GM21360 (cell line): Measurements from ENCODE around the gene WFIKKN2.
"Not testable (repeated sequence)": the region's sequence is repeated elsewhere in the genome, so short reads cannot be mapped to it uniquely, and the experiment has no call there.

Source experiments
- ATAC-seq: cut with Tn5 transposase; IDR thresholded peaks from one replicate; pipeline ENCODE4 v1.9.1; 2021; ENCODE audit warnings: mild to moderate bottlenecking, moderate library complexity; ENCODE audit not compliant: unreplicated experiment

WFIKKN2 gene

DNA sequence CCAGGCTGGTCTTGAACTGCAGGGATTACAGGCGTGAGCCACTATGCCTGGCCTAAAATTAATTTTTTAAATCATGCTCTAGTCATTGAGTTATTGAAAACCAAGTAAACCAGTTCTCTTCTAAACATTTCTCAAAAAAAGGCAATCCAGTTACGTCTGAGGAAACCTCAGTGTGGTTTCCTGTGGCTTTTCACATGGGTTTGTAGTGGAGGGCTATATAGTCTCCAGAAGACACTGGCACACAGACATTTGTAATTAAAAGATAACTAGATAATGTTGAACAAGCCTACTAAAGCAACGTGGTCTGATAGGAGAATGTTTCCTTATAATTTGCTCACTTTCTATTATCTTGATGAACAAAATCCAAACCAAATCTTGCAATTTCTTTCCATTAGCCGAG, 36.0 kb downstream of the WFIKKN2 start:
- ATAC-seq, result no peak

DNA sequence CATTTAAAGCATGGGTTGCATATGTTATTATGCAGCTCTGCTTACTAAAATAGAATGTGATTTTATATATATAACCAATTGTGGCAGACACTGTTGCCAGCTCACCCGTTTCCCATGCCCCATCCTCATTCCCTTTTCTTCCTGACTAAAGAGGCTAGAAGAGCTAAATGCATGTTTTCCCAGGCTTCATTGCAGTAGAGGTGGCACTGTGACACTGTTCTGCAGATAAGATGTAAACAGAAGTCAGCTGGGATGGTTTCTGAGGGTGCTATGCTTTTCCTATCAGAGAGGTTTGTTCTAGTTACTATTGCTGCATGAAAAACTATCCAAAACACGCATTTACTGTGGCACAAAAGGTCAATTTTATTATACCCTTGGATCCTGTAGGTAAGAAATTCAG, 36.5 kb downstream of the WFIKKN2 start:
- no peak for ATAC-seq

DNA sequence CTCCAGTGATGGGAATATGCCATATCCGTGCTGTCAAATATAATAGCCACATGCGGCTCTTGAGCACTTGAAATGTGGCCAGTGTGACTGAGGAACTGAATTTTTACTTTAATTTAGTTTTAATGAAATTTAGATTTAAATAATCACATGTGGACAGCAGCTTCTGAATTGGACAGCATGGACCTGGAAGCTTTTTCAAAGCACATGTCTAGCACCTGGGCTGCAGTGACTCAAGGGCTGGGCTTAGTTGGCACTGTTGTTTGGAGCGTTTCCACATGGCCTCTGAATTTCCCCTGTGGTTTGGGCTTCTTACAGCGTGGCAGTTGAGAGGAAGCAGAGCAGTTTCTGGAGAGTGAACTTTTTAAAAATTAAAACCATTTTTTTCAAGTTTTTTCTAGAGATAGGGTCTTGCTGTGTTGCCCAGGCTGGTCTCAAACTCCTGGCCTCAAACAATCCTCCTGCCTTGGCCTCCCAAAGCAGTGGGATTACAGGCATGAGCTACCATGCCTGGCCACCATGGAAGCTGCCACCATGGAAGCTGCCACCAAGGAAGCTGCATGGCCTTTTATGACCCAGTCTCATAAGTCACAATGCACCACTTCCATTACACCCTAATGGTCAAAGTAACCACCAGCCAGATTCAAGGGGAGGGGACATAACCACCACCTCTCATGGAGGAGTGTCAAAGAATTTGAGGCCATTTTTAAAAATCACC, 37.5 kb downstream of the WFIKKN2 start:
- ATAC-seq, result no peak

DNA sequence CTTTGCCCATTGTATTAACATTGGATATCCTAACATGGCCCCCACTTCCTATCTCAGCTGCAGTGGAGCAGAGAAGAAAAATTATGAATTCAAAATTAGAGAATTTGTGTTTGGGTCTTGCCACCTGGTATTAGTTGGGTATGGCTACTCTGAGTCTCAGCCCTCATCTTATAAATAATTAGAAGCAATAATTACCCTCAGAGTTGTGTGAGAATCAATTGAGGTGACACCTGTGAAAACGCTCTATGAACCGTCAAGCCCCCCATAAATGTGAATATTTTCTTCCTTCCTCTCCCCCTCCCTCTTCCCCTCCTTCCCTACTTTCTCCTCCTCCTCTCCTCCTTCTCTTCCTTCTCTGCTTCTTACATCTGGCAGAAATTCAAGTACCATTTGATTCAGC, 39.7 kb downstream of the WFIKKN2 start:
- no peak for ATAC-seq

DNA sequence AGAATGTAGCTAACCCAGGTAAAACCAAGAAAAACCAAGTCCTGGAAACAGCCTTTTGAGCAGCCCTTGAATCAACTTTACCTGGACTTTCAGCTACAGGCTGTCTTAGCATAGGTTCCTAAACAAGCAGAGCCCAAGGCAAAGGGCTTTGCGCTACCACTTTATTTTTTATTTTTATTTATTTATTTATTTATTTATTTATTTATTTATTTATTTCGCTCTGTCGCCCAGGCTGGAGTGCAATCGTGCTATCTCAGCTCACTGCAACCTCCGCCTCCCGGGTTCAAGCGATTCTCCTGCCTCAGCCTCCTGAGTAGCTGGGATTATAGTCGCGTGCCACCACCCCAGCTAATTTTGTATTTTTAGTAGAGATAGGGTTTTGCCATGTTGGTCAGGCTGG, 41.7 kb downstream of the WFIKKN2 start:
- ATAC-seq, result not testable (repeated sequence)

DNA sequence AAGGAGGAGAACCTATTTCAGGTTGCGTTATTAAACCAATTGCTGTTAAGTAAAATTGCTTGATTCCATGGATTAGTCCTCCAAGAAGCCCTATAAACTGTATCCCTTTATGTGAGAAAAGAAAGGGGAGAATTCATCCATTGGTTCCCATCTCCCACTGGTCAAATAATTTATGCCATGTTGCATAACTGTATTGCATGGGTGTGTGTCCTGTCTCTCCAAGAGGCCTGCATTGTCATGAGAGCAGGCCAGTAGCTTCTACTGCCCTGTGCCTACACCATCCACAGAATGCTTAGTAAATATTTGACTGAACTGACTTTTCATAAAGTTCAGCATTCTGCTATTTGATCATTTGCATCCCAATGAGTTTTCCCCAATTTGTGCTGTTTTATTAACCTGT, 42.5 kb downstream of the WFIKKN2 start:
- ATAC-seq, result no peak

DNA sequence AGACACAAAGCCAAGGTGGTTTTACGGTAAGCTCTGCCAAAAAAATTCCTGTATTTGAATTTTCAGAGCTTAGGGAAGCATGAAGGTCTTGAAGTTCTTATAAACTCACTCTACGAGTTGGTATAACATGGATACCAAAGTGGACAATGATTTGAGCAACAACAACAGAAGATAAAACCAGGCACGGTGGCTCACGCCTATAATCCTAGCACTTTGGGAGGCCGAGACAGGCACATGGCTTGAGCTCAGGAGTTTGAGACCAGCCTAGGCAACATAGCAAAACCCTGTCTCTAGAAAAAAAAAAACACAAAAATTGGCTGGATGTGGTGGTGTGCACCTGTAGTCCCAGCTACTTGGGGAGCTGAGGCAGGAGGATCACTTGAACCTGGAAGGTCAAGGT, 43.7 kb downstream of the WFIKKN2 start:
- no peak for ATAC-seq

DNA sequence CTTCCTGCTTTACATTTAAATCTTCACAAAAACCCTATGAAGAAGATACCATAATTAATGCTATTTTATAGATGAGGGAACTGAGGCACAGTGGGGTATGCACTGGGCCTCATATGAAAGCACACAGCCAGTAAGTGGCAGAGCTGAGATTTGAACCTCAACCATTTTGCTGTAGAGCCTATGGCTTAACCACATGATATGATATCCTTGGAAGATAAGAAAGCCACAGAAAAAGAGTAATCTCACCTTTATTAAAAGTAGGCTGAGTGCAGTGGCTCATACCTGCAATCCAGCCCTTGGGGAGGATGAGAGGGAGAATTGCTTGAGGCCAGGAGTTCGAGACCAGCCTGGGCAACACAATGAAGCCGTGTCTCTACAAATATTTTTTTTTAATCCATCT, 45.8 kb downstream of the WFIKKN2 start:
- ATAC-seq, result no peak

DNA sequence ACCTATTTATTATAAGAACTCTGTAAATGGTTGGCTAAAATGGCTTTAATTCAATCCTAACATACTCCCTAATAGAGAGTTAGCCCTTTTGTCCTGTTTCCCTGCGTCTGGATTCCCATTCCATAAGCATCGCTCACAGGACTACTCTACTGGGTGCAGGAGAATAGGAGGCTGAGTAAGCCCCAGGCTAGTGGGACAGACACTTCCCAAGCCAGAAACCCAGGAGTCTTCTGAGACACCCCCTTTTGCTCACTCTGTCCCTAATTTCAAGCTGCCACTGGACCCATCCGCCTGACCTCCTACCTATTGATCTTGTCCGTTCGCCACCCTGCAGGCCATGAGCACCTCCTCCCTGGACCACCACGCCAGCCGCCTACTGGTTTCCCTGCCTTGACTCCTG, 47.5 kb downstream of the WFIKKN2 start:
- no peak for ATAC-seq

DNA sequence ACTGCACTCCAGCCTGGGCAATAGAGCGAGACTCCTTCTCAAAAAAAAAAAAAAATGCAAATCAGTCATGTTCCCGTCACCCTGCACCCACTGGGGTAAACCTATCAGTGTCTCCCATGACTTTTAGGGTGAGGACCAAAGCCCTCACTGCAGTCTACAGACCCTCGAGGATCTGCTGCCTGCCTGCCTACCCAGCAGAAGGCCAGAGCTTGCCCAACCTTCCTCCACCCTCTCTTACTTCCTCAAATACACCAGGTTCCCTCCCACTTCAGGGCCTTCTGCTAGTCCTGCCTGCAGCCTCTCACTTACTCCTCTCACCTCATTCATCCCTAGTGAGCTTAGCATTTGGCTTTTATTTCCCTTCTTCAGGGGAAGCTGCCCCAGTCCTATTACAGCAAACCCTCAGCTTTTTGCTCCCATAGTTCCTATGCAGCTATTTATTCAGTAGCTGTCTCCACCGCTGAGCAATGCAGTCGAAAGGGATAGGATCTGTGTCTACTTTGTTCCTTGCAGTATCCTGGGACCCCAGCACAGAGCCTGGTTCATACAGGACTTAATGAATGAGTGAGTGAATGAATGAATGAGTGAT, 48.6 kb downstream of the WFIKKN2 start:
- no peak for ATAC-seq

DNA sequence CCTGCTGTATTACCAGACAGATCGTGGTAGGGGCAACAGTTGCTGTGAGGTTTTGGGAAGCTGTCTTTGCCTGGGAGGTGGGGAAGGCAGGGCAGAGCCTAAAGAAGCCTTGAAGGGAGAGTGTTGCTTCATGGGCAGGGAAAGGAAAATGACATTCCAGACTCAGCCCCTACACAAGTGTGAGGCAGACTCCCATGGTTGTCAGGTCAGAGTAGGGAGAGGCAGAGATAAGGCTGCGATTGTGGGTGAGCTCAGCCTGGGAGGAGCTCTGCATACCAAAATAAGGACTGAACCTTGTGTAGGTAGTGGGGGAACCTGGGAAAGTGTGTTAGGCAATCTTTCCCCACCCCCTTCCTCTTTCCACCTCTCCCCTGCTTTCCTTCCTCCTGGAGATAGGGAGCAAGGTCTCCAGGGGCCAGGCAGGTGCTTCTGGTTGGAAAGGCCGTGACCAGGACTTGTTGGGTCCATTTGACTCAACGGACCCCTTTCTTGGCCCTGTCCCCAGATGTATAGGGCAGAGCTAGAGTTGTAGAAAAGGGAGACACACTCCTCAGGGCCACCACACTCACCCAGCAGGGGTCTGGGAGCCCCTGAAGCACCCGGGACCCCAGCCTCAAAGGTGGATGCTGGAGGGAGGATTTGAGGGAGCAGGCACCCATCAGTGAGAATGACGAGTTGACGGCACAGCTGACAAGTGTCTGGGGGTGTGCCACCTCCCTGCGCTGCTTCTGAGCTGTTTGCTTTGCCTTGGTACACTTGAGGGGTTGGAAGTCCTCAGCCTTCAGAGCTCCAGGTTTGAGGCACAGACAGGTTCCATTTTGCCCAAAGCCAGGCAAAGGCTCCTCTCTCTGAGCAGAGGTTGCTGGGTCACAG, 49.3 kb downstream of the WFIKKN2 start:
- no peak for ATAC-seq

DNA sequence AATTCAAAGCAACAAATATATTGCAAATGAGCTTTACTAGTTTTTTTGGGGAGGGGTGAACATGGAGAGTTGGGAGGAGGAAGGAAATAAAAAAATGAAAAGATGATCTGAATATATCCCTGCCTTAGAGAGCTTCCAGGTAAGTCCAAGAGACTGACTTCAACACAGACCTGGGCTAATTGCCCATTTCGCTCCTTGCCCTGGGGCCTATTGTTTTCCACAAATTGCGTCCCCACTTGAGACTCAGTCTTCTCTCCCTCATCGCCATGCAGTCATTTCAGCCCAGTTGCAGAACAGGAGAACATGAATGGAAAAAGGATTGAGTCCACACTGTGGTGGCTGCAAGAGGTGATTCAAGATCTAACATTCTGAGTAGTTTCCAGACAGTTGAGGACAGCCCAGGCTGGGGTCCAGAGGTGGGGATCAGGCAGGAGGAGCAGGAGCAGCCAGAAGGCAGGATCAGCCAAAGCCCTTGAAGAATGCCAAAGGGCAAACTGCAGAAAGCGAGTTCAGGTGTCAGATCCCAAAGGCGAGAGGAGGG, 52.4 kb downstream of the WFIKKN2 start:
- ATAC-seq, result no peak

DNA sequence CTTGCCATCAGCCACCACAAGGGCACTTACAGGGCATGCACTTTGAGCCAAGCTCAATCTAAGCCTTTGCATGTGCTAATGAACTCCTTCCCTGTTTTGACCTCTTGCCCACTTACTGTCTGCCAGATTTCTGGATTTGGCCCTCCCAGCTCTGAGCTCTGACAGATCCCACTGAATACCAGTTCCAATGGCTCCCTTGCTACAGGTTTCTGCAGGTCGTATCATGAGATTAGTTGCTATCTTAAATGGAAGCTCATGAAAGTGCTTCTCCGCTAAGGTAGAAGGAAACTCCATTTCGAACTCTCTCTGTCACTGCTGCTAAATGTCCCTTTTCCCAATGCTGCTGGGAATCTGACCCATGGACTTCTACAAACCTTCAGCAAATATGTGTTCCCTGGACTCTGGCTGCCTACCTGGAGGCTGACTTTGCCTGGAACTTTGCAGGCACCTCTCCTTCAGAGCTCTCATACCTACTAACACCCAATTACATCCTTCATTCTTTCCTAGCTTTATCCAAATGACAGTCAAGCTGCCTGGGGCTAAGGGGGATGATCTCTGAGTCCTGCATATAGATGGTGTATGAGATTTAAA, 54.2 kb downstream of the WFIKKN2 start:
- ATAC-seq, result no peak

DNA sequence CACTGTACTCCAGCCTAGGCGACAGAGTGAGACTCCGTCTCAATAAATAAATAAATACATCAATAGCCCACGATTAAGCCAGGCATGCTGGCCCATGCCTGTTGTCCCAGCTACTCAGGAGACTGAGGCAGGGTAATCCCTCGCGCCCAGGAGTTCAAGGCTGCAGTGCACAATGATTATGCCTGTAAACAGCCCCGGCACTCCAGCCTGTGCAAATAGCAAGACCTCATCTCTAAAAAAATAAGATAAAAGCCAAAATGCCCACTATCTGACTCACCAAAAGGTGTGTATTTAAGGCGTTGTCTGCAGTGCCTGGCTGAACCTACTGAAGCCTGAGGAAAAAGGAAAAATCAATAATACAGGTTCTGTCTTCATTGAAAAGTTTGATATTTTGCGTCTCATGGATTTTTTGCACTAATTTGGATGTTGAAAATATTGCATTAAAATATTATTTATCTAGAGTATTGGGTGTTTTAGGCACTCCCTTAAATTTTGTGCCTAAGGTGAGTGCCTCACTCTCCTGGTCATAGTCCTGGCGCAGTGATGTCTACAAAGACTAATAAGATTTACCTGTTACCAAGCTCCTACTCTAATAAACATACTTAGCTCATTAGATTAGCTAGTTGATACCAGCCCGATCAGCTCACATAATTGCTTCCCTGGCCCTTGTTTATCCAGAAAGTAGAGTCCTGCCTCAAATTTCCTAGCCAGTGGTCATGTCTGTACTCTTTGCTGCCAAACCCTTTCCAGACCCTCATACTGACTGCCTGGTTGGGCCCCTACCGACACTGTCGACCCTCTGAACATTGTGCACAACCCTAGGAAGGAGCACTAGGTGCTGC, 55.5 kb downstream of the WFIKKN2 start:
- no peak for ATAC-seq

DNA sequence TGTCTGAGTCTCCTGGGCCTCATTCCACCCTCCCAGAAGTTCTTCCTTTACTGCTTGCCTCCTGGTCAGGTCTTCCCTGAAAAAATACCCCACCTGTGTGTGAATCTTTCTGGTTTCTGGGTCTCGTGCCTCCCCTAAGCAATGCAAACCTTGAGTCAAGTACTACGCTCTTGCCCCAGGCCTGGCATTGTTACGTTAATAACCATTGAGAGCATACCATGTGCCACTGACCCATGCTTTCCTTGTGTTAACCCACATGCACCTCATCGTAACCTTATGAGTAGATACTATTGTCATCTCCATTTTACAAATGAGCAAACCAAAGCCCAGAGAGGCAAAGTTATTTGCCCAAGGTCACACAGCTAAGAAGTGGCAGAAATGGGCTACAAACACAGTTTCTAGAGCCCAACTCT, 56.2 kb downstream of the WFIKKN2 start:
- ATAC-seq, result no peak
